Endothelial cell of umbilical vein (primary cell): Measurements from ENCODE around the gene DUSP2. TPM values are rescaled to one million over a fixed set of nuclear protein-coding genes. Genes with fewer than 3 reads are reported as not detected.
A peak's percentile ranks its signal among the peaks of the same experiment; 100 is the strongest.

Experiments
- BruUV-seq: library from RNA; stranded (reverse); fragments of 400-500 nt; replicated peaks from 2 replicates; lab custom pipeline; 2021; lab: Mats Ljungman, UMichigan
- CTCF ChIA-PET: fragments of 300-600, 350-600 bp; sonication (Branson Sonifier 250); formaldehyde crosslinking; loops from one replicate; lab custom pipeline; 2021; ENCODE audit warnings: antibody characterized with exemption, inconsistent platforms; lab: Charles Lee
- POLR2A ChIA-PET: fragments of 300-600, 350-600 bp; sonication (Branson Sonifier 250); formaldehyde crosslinking; loops from one replicate; lab custom pipeline; 2021; ENCODE audit warnings: antibody characterized with exemption, inconsistent platforms; lab: Charles Lee
- DNase-seq: peaks from one replicate; pipeline ENCODE4 v3.0.0-alpha.2; 2011; ENCODE audit warnings: low read depth, low spot score
- FAIRE-seq: peaks from 2 replicates; lab custom pipeline; 2011; peaks lifted over from hg19 to GRCh38; lab: Jason Lieb, UNC
- H2AFZ ChIP-seq: 2 replicates; pipeline ENCODE4 v1.6.0; 2012; ENCODE audit warnings: low read depth, low read length, control low read depth, inconsistent platforms
- H3K27ac ChIP-seq: 2 replicates; pipeline ENCODE4 v1.5.1; 2011; ENCODE audit warnings: low read depth, mild to moderate bottlenecking, control low read depth, low read length, moderate library complexity; ENCODE audit not compliant: insufficient read depth
- H3K27me3 ChIP-seq, 2 experiments: 2 replicates each; pipeline versions ENCODE4 v1.6.0 to v1.6.1; 2011; ENCODE audit warnings: low read length in 2 of 2, mixed read lengths in 1 of 2; ENCODE audit not compliant: control insufficient read depth in 2 of 2, insufficient read depth in 2 of 2
- H3K36me3 ChIP-seq, 2 experiments: 2 replicates in 1 of 2; 3 replicates in 1 of 2; pipeline ENCODE4 v1.5.1; 2011; ENCODE audit warnings: low read length in 2 of 2, mild to moderate bottlenecking in 1 of 2, moderate library complexity in 1 of 2; ENCODE audit not compliant: control insufficient read depth in 2 of 2, insufficient read depth in 2 of 2; ENCODE audit errors: extremely low read depth in 1 of 2
- H3K4me1 ChIP-seq: 3 replicates; pipeline ENCODE4 v1.5.1; 2011; ENCODE audit warnings: mild to moderate bottlenecking, low read length; ENCODE audit not compliant: control insufficient read depth, insufficient read depth; ENCODE audit errors: extremely low read depth
- H3K4me2 ChIP-seq: 2 replicates; pipeline ENCODE4 v1.6.1; 2011; ENCODE audit warnings: low read length, control low read depth, mixed read lengths; ENCODE audit not compliant: insufficient read depth
- H3K4me3 ChIP-seq, 3 experiments: fragments of 200-600 bp in 1 of 3; sonication (generic), shearing (Covaris generic) in 1 of 3; replicated peaks in 1 of 3; 2 replicates each; pipeline ENCODE4 v1.5.1; 2011 to 2016; ENCODE audit warnings: control low read depth in 3 of 3, low read length in 3 of 3, mild to moderate bottlenecking in 2 of 3, inconsistent platforms in 1 of 3, low read depth in 1 of 3, moderate library complexity in 1 of 3; ENCODE audit not compliant: insufficient read depth in 1 of 3
- H3K79me2 ChIP-seq: 2 replicates; pipeline ENCODE4 v1.6.0; 2012; ENCODE audit warnings: low read length, inconsistent platforms; ENCODE audit not compliant: control insufficient read depth, insufficient read depth
- H3K9ac ChIP-seq: replicated peaks from 2 replicates; pipeline ENCODE3; 2011; ENCODE audit warnings: low read length, control low read depth; ENCODE audit not compliant: insufficient read depth; ENCODE audit errors: extremely low read depth
- H3K9me1 ChIP-seq: replicated peaks from 3 replicates; pipeline ENCODE4 v1.6.0; 2011; ENCODE audit warnings: mild to moderate bottlenecking, low read length; ENCODE audit not compliant: control insufficient read depth, insufficient read depth; ENCODE audit errors: extremely low read depth
- H3K9me3 ChIP-seq: replicated peaks from 2 replicates; pipeline ENCODE4 v1.5.1; 2012; ENCODE audit warnings: low read length, inconsistent platforms; ENCODE audit not compliant: control insufficient read depth, insufficient read depth
- H4K20me1 ChIP-seq: replicated peaks from 2 replicates; pipeline ENCODE3; 2011; ENCODE audit warnings: mild to moderate bottlenecking, low read length; ENCODE audit not compliant: control insufficient read depth, insufficient read depth; ENCODE audit errors: extremely low read depth
- CTCF ChIP-seq, 2 donors: IDR thresholded peaks; 1 replicate in 1 of 2; 2 replicates in 1 of 2; pipeline ENCODE4 v1.5.1; 2011; ENCODE audit warnings: low read length in 2 of 2, mild to moderate bottlenecking in 2 of 2, moderate library complexity in 2 of 2, control low read depth in 1 of 2, inconsistent platforms in 1 of 2, low read depth in 1 of 2; ENCODE audit not compliant: insufficient read depth in 1 of 2; ENCODE audit errors: extremely low read depth in 1 of 2
- EZH2 ChIP-seq: IDR thresholded peaks from 2 replicates; pipeline ENCODE4 v1.6.1; 2012; ENCODE audit warnings: borderline replicate concordance, low read depth, mild to moderate bottlenecking, moderate library complexity, low read length, inconsistent platforms; ENCODE audit not compliant: severe bottlenecking
- FOS ChIP-seq: IDR thresholded peaks from 2 replicates; pipeline ENCODE4 v1.6.1; 2011; ENCODE audit warnings: mild to moderate bottlenecking, low read length, moderate library complexity, borderline replicate concordance; ENCODE audit not compliant: insufficient read depth
- GATA2 ChIP-seq: IDR thresholded peaks from 2 replicates; pipeline ENCODE4 v1.7.0; 2011; ENCODE audit warnings: low read depth, mild to moderate bottlenecking, moderate library complexity, mixed read lengths, low read length; ENCODE audit not compliant: insufficient read length, insufficient read depth
- JUN ChIP-seq: IDR thresholded peaks from 2 replicates; pipeline ENCODE4 v1.6.1; 2011; ENCODE audit warnings: borderline replicate concordance, low read depth; ENCODE audit not compliant: insufficient read length, insufficient read depth
- MAX ChIP-seq: IDR thresholded peaks from 2 replicates; pipeline ENCODE4 v1.6.1; 2011; ENCODE audit not compliant: insufficient read depth, insufficient read length
- MYC ChIP-seq: IDR thresholded peaks from one replicate; pipeline ENCODE4 v1.6.1; 2011; ENCODE audit warnings: mild to moderate bottlenecking, low read depth, low read length
- POLR2A ChIP-seq: IDR thresholded peaks from 2 replicates; pipeline ENCODE4 v1.6.1; 2012; ENCODE audit warnings: low read depth, mild to moderate bottlenecking, control low read depth, low read length
- POLR2AphosphoS5 ChIP-seq: IDR thresholded peaks from 2 replicates; pipeline ENCODE4 v1.6.1; 2012; ENCODE audit warnings: low read depth, mild to moderate bottlenecking, control low read depth, low read length, moderate library complexity; ENCODE audit not compliant: insufficient read depth
- dilution Hi-C: fragments of 300-500 bp; cut with MboI; formaldehyde crosslinking; loops from one replicate; pipeline ENCODE4 v1.15.0; 2019; ENCODE audit warnings: low sequenced_read_pairs; ENCODE audit not compliant: extremely low pct_ligation_motif_present
- intact Hi-C: fragments of 100-400 bp; cut with micrococcal nuclease; formaldehyde crosslinking; loops from one replicate; pipeline ENCODE4 v1.10.0; 2022
- polyA plus RNA-seq, 4 experiments: library from polyadenylated mRNA; depleted of rRNA in 3 of 4; stranded (reverse) in 3 of 4; unstranded in 1 of 4; fragments of >200 nt; gene quantifications; 2 replicates each; pipeline versions ENCODE4 v1.2.1 to v1.2.3, GENCODE V29; 2011 to 2012; ENCODE audit warnings: missing spikeins in 1 of 4
- total RNA-seq: library from RNA; stranded (reverse); gene quantifications from 2 replicates; pipeline ENCODE4 v1.2.3, GENCODE V29; 2021

The DUSP2 gene
- total and polyA plus RNA-seq, 2 donors (not counting 3 experiments of a cell fraction or from before 2014, with no cell fraction given) = 0.33 TPM

- no peak overlapping the region for H3K4me2 ChIP-seq
- peak overlapping the region; percentile 89 for H2AFZ ChIP-seq
- H3K27ac ChIP-seq = peak overlapping the region; percentile 16
- no peaks in the 10 kb centered on the region for H3K9me3 ChIP-seq
- FAIRE-seq (peak; percentile 69), DNase-seq (peak; percentile 74)
- no peaks in the 10 kb centered on the region for H4K20me1 ChIP-seq
- dilution Hi-C loops (no loop called here), intact Hi-C loops (no loop called here)
- POLR2A ChIA-PET = interaction anchor here (0.6 kb wide), 1 partner anchor 60 kb away, joined by 3 read pairs; the partner anchor contains the start of gene STARD7
- H3K79me2 ChIP-seq = no peaks in the 10 kb centered on the region
- H3K27me3 ChIP-seq = no peaks in the 10 kb centered on the region
- no peaks in the 10 kb centered on the region for H3K4me1 ChIP-seq
- no peaks in the 10 kb centered on the region for H3K9me1 ChIP-seq
- H3K4me3 ChIP-seq = no peak overlapping the region
- CTCF ChIA-PET = interaction anchor here (0.7 to 3.5 kb wide), 3 partner anchors 10 to 156 kb away, joined by 3 to 15 read pairs (median 10); partner anchors contain the start of gene ASTL
- TF ChIP-seq CTCF (IDR thresholded peaks at IDR 0.05; ENCODE audit: extremely low read depth in 1 of 2, insufficient read depth in 1 of 2, low read depth in 1 of 2, low read length in 2 of 2) (no peak), GATA2 (no peak), JUN (peak; percentile 41), POLR2A (no peak), EZH2 (no peak), FOS (peak; percentile 36), MAX (no peak), POLR2AphosphoS5 (no peak), MYC (no peak)
- H3K36me3 ChIP-seq = no peaks in the 10 kb centered on the region
- no peak overlapping the region for H3K9ac ChIP-seq
- BruUV-seq = no TSS peak
Observed at GRCh38 chr2:96148410-96149217, 3.4 kb upstream of the DUSP2 start.
